ENCODE results near the gene SLC26A3. TPM values are rescaled to one million over a fixed set of nuclear protein-coding genes. Genes with fewer than 3 reads are reported as not detected.

The SLC26A3 gene
- total RNA-seq, 1 donor from 2014 or later: not detected

GRCh38 chr7:107846324-107846723 is 43.3 kb upstream of the SLC26A3 start:
- TF ChIP-seq CTCF (IDR thresholded peaks at IDR 0.05) (no peak), POLR2A (IDR thresholded peaks at IDR 0.05) (no peak), POLR2AphosphoS5 (IDR thresholded peaks at IDR 0.05; ENCODE audit: insufficient read depth in 1 of 2, low read depth in 1 of 2) (no peak)
- Histone ChIP-seq H3K27me3 (no peaks in the 10 kb centered on the region), H3K9me3 (no peaks in the 10 kb centered on the region), H3K36me3 (no peaks in the 10 kb centered on the region), H3K27ac (no peak overlapping the region), H3K4me3 (no peak overlapping the region), H3K4me1 (peaks cover 6% of the 10 kb centered on the region)
- DNase-seq (ENCODE audit: extremely low spot score in 2 of 2): no peak
- intact Hi-C loops (cut with DNase I): no loop called here

- no peaks in the 10 kb centered on the region for H3K36me3 ChIP-seq
- no peaks in the 10 kb centered on the region for H3K9me3 ChIP-seq
- no peaks in the 10 kb centered on the region for H3K27me3 ChIP-seq
- H3K27ac ChIP-seq: no peak overlapping the region
- no peak for TF ChIP-seq CTCF (IDR thresholded peaks at IDR 0.05)
- TF ChIP-seq POLR2A (IDR thresholded peaks at IDR 0.05): no peak
- no peak for TF ChIP-seq POLR2AphosphoS5 (IDR thresholded peaks at IDR 0.05; ENCODE audit: insufficient read depth in 1 of 2, low read depth in 1 of 2)
- no peak for DNase-seq (ENCODE audit: extremely low spot score in 2 of 2)
- no peak overlapping the region for H3K4me3 ChIP-seq
- intact Hi-C loops (cut with DNase I): no loop called here
- H3K4me1 ChIP-seq: no peaks in the 10 kb centered on the region
These were observed 40.2 kb upstream of the SLC26A3 start for GRCh38 chr7:107843184-107843583.

GRCh38 chr7:107842213-107842612 is 39.2 kb upstream of the SLC26A3 start:
- TF ChIP-seq CTCF (IDR thresholded peaks at IDR 0.05) (no peak), POLR2AphosphoS5 (IDR thresholded peaks at IDR 0.05; ENCODE audit: insufficient read depth in 1 of 2, low read depth in 1 of 2) (no peak), POLR2A (IDR thresholded peaks at IDR 0.05) (no peak)
- no peak for DNase-seq (ENCODE audit: extremely low spot score in 2 of 2)
- H3K4me1 ChIP-seq: no peaks in the 10 kb centered on the region
- intact Hi-C loops (cut with DNase I): no loop called here
- H3K9me3 ChIP-seq: no peaks in the 10 kb centered on the region
- no peak overlapping the region for H3K27ac ChIP-seq
- H3K4me3 ChIP-seq: no peak overlapping the region
- H3K27me3 ChIP-seq: no peaks in the 10 kb centered on the region
- no peaks in the 10 kb centered on the region for H3K36me3 ChIP-seq

- DNase-seq (ENCODE audit: extremely low spot score in 2 of 2): no peak
- TF ChIP-seq CTCF (IDR thresholded peaks at IDR 0.05) (no peak), POLR2A (IDR thresholded peaks at IDR 0.05) (no peak), POLR2AphosphoS5 (IDR thresholded peaks at IDR 0.05; ENCODE audit: insufficient read depth in 1 of 2, low read depth in 1 of 2) (no peak)
- Histone ChIP-seq H3K9me3 (no peaks in the 10 kb centered on the region), H3K4me3 (no peak overlapping the region), H3K27ac (no peak overlapping the region), H3K4me1 (no peaks in the 10 kb centered on the region), H3K27me3 (no peaks in the 10 kb centered on the region), H3K36me3 (no peaks in the 10 kb centered on the region)
- intact Hi-C loops (cut with DNase I): no loop called here
These were observed 36.0 kb upstream of the SLC26A3 start for GRCh38 chr7:107838816-107839565.

GRCh38 chr7:107838024-107838601 is 35.1 kb upstream of the SLC26A3 start:
- intact Hi-C loops (cut with DNase I): no loop called here
- Histone ChIP-seq H3K9me3 (no peaks in the 10 kb centered on the region), H3K27me3 (no peaks in the 10 kb centered on the region), H3K27ac (no peak overlapping the region), H3K4me1 (no peaks in the 10 kb centered on the region), H3K4me3 (no peak overlapping the region), H3K36me3 (no peaks in the 10 kb centered on the region)
- no peak for DNase-seq (ENCODE audit: extremely low spot score in 2 of 2)
- no peak for TF ChIP-seq POLR2A (IDR thresholded peaks at IDR 0.05)
